ENCODE measurements around the gene OSBPL6. TPM values are rescaled to one million over a fixed set of nuclear protein-coding genes. Genes with fewer than 3 reads are reported as not detected.

Gene OSBPL6
- total and polyA plus RNA-seq, 9 of the 15 experiments (the other 6 are each of a cell fraction or from before 2014, with no cell fraction given): 3.4 to 12.7 (median 9.3) TPM

- TF ChIP-seq EZH2 (IDR thresholded peaks at IDR 0.05; ENCODE audit: borderline replicate concordance, low read depth, low read length) (no peak), HNRNPLL (IDR thresholded peaks at IDR 0.05; ENCODE audit: low read depth, low read length, poor library complexity, severe bottlenecking) (no peak), RAD21 (CRISPR knock-in tag; conservative IDR thresholded peaks at IDR 0.05 in 1 of 2, IDR thresholded peaks at IDR 0.05 in 1 of 2) (peak; percentile 59 to 76), SNRNP70 (optimal IDR thresholded peaks at IDR 0.05; ENCODE audit: low read depth, low read length) (no peak), CEBPG (CRISPR knock-in tag; IDR thresholded peaks at IDR 0.05) (no peak), CEBPG (tag; conservative IDR thresholded peaks at IDR 0.05 in 1 of 2, IDR thresholded peaks at IDR 0.05 in 1 of 2) (peak; percentile 60 to 80; a peak in 3 of 4 replicates), SRSF7 (optimal IDR thresholded peaks at IDR 0.05; ENCODE audit: low read depth, low read length) (no peak), RBM17 (IDR thresholded peaks at IDR 0.05; ENCODE audit: borderline replicate concordance, low read depth, low read length) (no peak), SMC3 (conservative IDR thresholded peaks at IDR 0.05; ENCODE audit: insufficient read depth, low read depth, low read length) (0 out of 2 replicates have a peak, but pooled peaks have one; percentile 35), ZNF324 (CRISPR knock-in tag; IDR thresholded peaks at IDR 0.05) (no peak), ARID3A (IDR thresholded peaks at IDR 0.05; ENCODE audit: borderline replicate concordance, low read depth, low read length) (peak; percentile 90), FOXJ2 (tag; IDR thresholded peaks at IDR 0.05) (0 out of 2 replicates have a peak, but pooled peaks have one; percentile 19), GABPB1 (CRISPR knock-in tag; IDR thresholded peaks at IDR 0.05) (no peak), FOXP4 (CRISPR knock-in tag; IDR thresholded peaks at IDR 0.05; ENCODE audit: borderline replicate concordance) (no peak), REST (IDR thresholded peaks at IDR 0.05; ENCODE audit: borderline replicate concordance) (peak; percentile 69; the same call in 1 of the 2 replicates), REST (CRISPR knock-in tag; IDR thresholded peaks at IDR 0.05; ENCODE audit: low read depth) (no peak)
These were observed 202.8 kb downstream of the OSBPL6 start (continued) for GRCh38 chr2:178397002-178397605.
